B cell (primary cell): ENCODE measurements around the gene CDK13. TPM values are rescaled to one million over a fixed set of nuclear protein-coding genes. Genes with fewer than 3 reads are reported as not detected.

Source experiments
- ATAC-seq: fragments of 200-7000 bp; cut with Tn5 transposase; one replicate; pipeline ENCODE4 v1.10.0; 2021; ENCODE audit warnings: low read depth, mild to moderate bottlenecking, moderate number of reproducible peaks, moderate library complexity
- CTCF ChIA-PET: fragments of 350-600 bp; sonication (Branson Sonifier 250); formaldehyde crosslinking; loops from one replicate; lab custom pipeline; 2021; ENCODE audit warnings: antibody characterized with exemption, inconsistent platforms; lab: Charles Lee
- POLR2A ChIA-PET: fragments of 350-600 bp; sonication (Branson Sonifier 250); formaldehyde crosslinking; loops from one replicate; lab custom pipeline; 2021; ENCODE audit warnings: antibody characterized with exemption; lab: Charles Lee
- DNase-seq: peaks from one replicate; pipeline ENCODE4 v3.0.0; 2013
- H2AFZ ChIP-seq: 2 replicates; pipeline ENCODE4 v1.6.1; 2012; ENCODE audit warnings: mild to moderate bottlenecking, low read depth, low read length; ENCODE audit not compliant: insufficient read depth, poor library complexity, severe bottlenecking
- H3K27ac ChIP-seq, 2 donors: 1 replicate in 1 of 2; 2 replicates in 1 of 2; pipeline ENCODE4 v1.5.1; 2012 to 2013; ENCODE audit warnings: low read length in 2 of 2, mild to moderate bottlenecking in 2 of 2, moderate library complexity in 1 of 2
- H3K27me3 ChIP-seq, 4 experiments: fragments of 200-600 bp in 1 of 4; sonication (generic) in 1 of 4; replicated peaks in 1 of 4; 1 replicate in 2 of 4; 2 replicates in 2 of 4; pipeline versions ENCODE4 v1.6.1 to v1.7.0; 2013 to 2016; ENCODE audit warnings: low read length in 3 of 4, mild to moderate bottlenecking in 2 of 4, mixed read lengths in 1 of 4, moderate library complexity in 1 of 4; ENCODE audit not compliant: insufficient read depth in 4 of 4, control insufficient read depth in 3 of 4; ENCODE audit errors: control extremely low read depth in 1 of 4
- H3K36me3 ChIP-seq, 2 experiments: replicated peaks in 1 of 2; 1 replicate in 1 of 2; 2 replicates in 1 of 2; pipeline versions ENCODE4 v1.6.1 to v1.7.1; 2013; ENCODE audit warnings: low read length in 1 of 2; ENCODE audit not compliant: insufficient read depth in 2 of 2, control insufficient read depth in 1 of 2; ENCODE audit errors: control extremely low read depth in 1 of 2, extremely low read depth in 1 of 2
- H3K4me1 ChIP-seq, 2 donors: fragments of 200-600 bp in 1 of 2; sonication (generic) in 1 of 2; 1 replicate in 1 of 2; 2 replicates in 1 of 2; pipeline versions ENCODE4 v1.5.1 to v1.6.1; 2013 to 2017; ENCODE audit warnings: low read length in 2 of 2; ENCODE audit not compliant: control insufficient read depth in 2 of 2, insufficient read depth in 2 of 2
- H3K4me2 ChIP-seq: replicated peaks from 2 replicates; pipeline ENCODE3; 2012; ENCODE audit warnings: mild to moderate bottlenecking, low read depth, low read length; ENCODE audit not compliant: poor library complexity, severe bottlenecking
- H3K4me3 ChIP-seq, 5 experiments: fragments of 200-600 bp in 1 of 5; sonication (generic) in 1 of 5; 1 replicate in 3 of 5; 2 replicates in 2 of 5; pipeline versions ENCODE4 v1.5.1 to v1.7.0; 2011 to 2016; ENCODE audit warnings: low read length in 4 of 5, mild to moderate bottlenecking in 4 of 5, low read depth in 2 of 5, control low read depth in 1 of 5, moderate library complexity in 1 of 5; ENCODE audit not compliant: insufficient read depth in 1 of 5; ENCODE audit errors: control extremely low read depth in 1 of 5, extremely low read depth in 1 of 5
- H3K79me2 ChIP-seq: fragments of 200-600 bp; sonication (generic); one replicate; pipeline ENCODE4 v1.6.0; 2016; ENCODE audit warnings: low read length; ENCODE audit not compliant: control insufficient read depth, insufficient read depth
- H3K9ac ChIP-seq: fragments of 200-600 bp; sonication (generic); 2 replicates; pipeline ENCODE4 v1.6.1; 2017; ENCODE audit warnings: mild to moderate bottlenecking, low read length, moderate library complexity
- H3K9me3 ChIP-seq, 3 donors: one replicate each; pipeline versions ENCODE4 v1.6.1 to v1.7.1; 2013; ENCODE audit warnings: low read length in 2 of 3; ENCODE audit not compliant: control insufficient read depth in 2 of 3, insufficient read depth in 1 of 3; ENCODE audit errors: control extremely low read depth in 1 of 3
- H4K20me1 ChIP-seq: 2 replicates; pipeline ENCODE4 v1.6.0; 2012; ENCODE audit warnings: mild to moderate bottlenecking, low read length; ENCODE audit not compliant: insufficient read depth, control insufficient read depth, poor library complexity, severe bottlenecking
- H3K27ac Mint-ChIP-seq: one replicate; pipeline ENCODE4 v1.8.0; 2021; ENCODE audit warnings: mixed read lengths
- H3K27me3 Mint-ChIP-seq: one replicate; pipeline ENCODE4 v1.8.0; 2021; ENCODE audit warnings: mixed read lengths
- H3K4me1 Mint-ChIP-seq: one replicate; pipeline ENCODE4 v1.8.0; 2021; ENCODE audit warnings: mixed read lengths
- H3K4me3 Mint-ChIP-seq: one replicate; pipeline ENCODE4 v1.8.0; 2021; ENCODE audit warnings: mixed read lengths
- H3K9me3 Mint-ChIP-seq: one replicate; pipeline ENCODE4 v1.8.0; 2022; ENCODE audit warnings: mixed read lengths; ENCODE audit not compliant: insufficient read depth
- CTCF ChIP-seq: fragments of 200-600 bp; IDR thresholded peaks from one replicate; pipeline ENCODE4 v1.8.0; 2022; ENCODE audit warnings: antibody characterized with exemption, mild to moderate bottlenecking
- EZH2 ChIP-seq: IDR thresholded peaks from 2 replicates; pipeline ENCODE4 v1.6.1; 2012; ENCODE audit warnings: borderline replicate concordance, low read depth, mild to moderate bottlenecking, moderate library complexity, low read length; ENCODE audit not compliant: insufficient read depth, poor library complexity, severe bottlenecking
- whole genome bisulfite sequencing: methylation state at CpG from one replicate; pipeline ENCODE4 v1.1.5; 2013; ENCODE audit warnings: missing lambda C conversion rate; ENCODE audit not compliant: insufficient coverage; 5-methylcytosine and 5-hydroxymethylcytosine counted together
- intact Hi-C: fragments of 100-400 bp; cut with micrococcal nuclease; formaldehyde crosslinking; loops from one replicate; pipeline ENCODE4 v1.10.0; 2022
- polyA plus RNA-seq: library from polyadenylated mRNA; depleted of rRNA; stranded (reverse); fragments of >200 nt; gene quantifications from 2 replicates; pipeline ENCODE4 v1.2.3, GENCODE V29; 2012
- total RNA-seq, 2 donors: library from RNA; stranded (reverse); fragments of 120-200 nt in 1 of 2; gene quantifications; 1 replicate in 1 of 2; 2 replicates in 1 of 2; pipeline versions ENCODE4 v1.2.3 to v1.2.4, GENCODE V29; 2013 to 2022

CDK13 gene
- total and polyA plus RNA-seq, 2 donors (not counting 1 experiment from before 2014, with no cell fraction given), result 56.1 to 146 TPM

- H3K4me2 ChIP-seq, result no peak overlapping the region
- 100% methylated on average over 1 of the region's 2 CpGs for WGBS
- no peaks in the 10 kb centered on the region for H3K27me3 ChIP-seq
- intact Hi-C loops, result no loop called here
- H3K79me2 ChIP-seq, result peaks cover 14% of the 10 kb centered on the region
- TF ChIP-seq EZH2, result no peak
- TF ChIP-seq CTCF, result no peak
- H3K9ac ChIP-seq, result no peak overlapping the region
- POLR2A ChIA-PET, result no interaction called here
- no peak for ATAC-seq
- Mint-ChIP-seq H3K4me1 (no peaks in the 10 kb centered on the region), H3K27me3 (no peaks in the 10 kb centered on the region), H3K9me3 (no peaks in the 10 kb centered on the region), H3K4me3 (no peak overlapping the region), H3K27ac (no peak overlapping the region)
- peaks cover 4% of the 10 kb centered on the region for H4K20me1 ChIP-seq
- no peaks in the 10 kb centered on the region for H3K9me3 ChIP-seq
- H3K4me3 ChIP-seq, result no peak overlapping the region
- CTCF ChIA-PET, result interaction anchor here (2.3 kb wide), 1 partner anchor 9 kb away, joined by 8 read pairs; no protein-coding TSS in a partner anchor
- H2AFZ ChIP-seq, result no peak overlapping the region
- DNase-seq, result no peak
- H3K4me1 ChIP-seq, result no peaks in the 10 kb centered on the region
- no peak overlapping the region for H3K27ac ChIP-seq
- peaks cover 2 to 27% of the 10 kb centered on the region in 2 experiments for H3K36me3 ChIP-seq
These were observed 93.1 kb downstream of the CDK13 start for GRCh38 chr7:40043164-40043563.

DNA sequence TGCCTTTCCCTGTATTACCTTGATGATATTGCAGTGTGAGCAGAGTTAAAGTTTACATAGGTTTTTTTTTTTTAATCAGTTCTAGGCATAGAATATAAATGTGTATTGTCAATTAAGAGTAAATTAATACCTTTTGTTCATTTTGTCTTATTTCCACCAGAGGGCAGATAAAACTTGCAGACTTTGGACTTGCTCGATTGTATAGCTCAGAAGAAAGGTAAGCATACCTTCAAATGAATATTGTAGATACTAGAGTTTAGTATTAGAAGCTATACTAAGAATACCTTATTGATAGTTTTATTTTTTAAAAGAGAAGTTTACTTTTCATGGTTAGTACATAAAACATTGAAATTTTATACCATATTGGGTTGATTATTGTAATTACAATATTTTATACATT, 97.6 kb downstream of the CDK13 start:
- H3K4me3 ChIP-seq, result no peak overlapping the region
- H3K27ac ChIP-seq, result no peak overlapping the region
- POLR2A ChIA-PET, result no interaction called here
- H3K9ac ChIP-seq, result no peak overlapping the region
- H3K4me1 ChIP-seq, result no peaks in the 10 kb centered on the region
- TF ChIP-seq EZH2 (no peak), CTCF (no peak)
- DNase-seq (no peak), ATAC-seq (no peak)
- peaks cover 13% of the 10 kb centered on the region for H3K79me2 ChIP-seq
- H3K27ac Mint-ChIP-seq, result no peak overlapping the region
- no peak overlapping the region for H2AFZ ChIP-seq
- no CpG with 5 or more reads among the region's 1 CpG for WGBS
- CTCF ChIA-PET, result interaction anchor here (1.2 to 1.7 kb wide), 4 partner anchors 28 to 153 kb away, joined by 3 to 14 read pairs (median 6); no protein-coding TSS in a partner anchor
- H3K4me2 ChIP-seq, result no peak overlapping the region
- H3K36me3 ChIP-seq, result peaks cover 2 to 14% of the 10 kb centered on the region in 2 experiments
- intact Hi-C loops, result no loop called here
- no peaks in the 10 kb centered on the region for H3K9me3 ChIP-seq
- H3K27me3 Mint-ChIP-seq, result no peaks in the 10 kb centered on the region
- no peaks in the 10 kb centered on the region for H3K4me1 Mint-ChIP-seq
- H3K27me3 ChIP-seq, result no peaks in the 10 kb centered on the region
- H3K9me3 Mint-ChIP-seq, result no peaks in the 10 kb centered on the region
- H4K20me1 ChIP-seq, result peaks cover 4% of the 10 kb centered on the region
- H3K4me3 Mint-ChIP-seq, result no peak overlapping the region
